HL-60 (cell line): ENCODE results near the gene FBXO48.
A peak's percentile ranks its signal among the peaks of the same experiment; 100 is the strongest.

Experiments
- DNase-seq, 2 experiments: peaks; one replicate each; pipeline ENCODE4 v3.0.0-alpha.2; 2010 to 2020; ENCODE audit warnings: low read depth in 1 of 2, low spot score in 1 of 2
- H3K27ac ChIP-seq: fragments of 250-450 bp; sonication (Bioruptor Pico); replicated peaks from 2 replicates; pipeline ENCODE4 v1.5.1; 2020; ENCODE audit warnings: mild to moderate bottlenecking, moderate library complexity
- H3K27me3 ChIP-seq: fragments of 250-450 bp; sonication (Bioruptor Pico); 2 replicates; pipeline ENCODE4 v1.5.1; 2021; ENCODE audit warnings: mild to moderate bottlenecking, moderate library complexity; ENCODE audit not compliant: insufficient read depth, poor library complexity, severe bottlenecking
- H3K4me3 ChIP-seq: replicated peaks from 2 replicates; pipeline ENCODE4 v1.5.1; 2011; ENCODE audit warnings: mild to moderate bottlenecking, control low read depth, low read length; ENCODE audit not compliant: insufficient read depth
- CTCF ChIP-seq: IDR thresholded peaks from one replicate; pipeline ENCODE4 v1.5.1; 2011; ENCODE audit warnings: low read length, control low read depth, inconsistent platforms; ENCODE audit not compliant: insufficient read depth
- GABPA ChIP-seq: IDR thresholded peaks from 2 replicates; pipeline ENCODE4 v1.6.1; 2012; ENCODE audit warnings: low read depth
- POLR2AphosphoS5 ChIP-seq: IDR thresholded peaks from 2 replicates; pipeline ENCODE4 v1.6.1; 2012; ENCODE audit warnings: low read depth
- REST ChIP-seq: IDR thresholded peaks from 2 replicates; pipeline ENCODE4 v1.6.1; 2012; ENCODE audit warnings: low read depth; ENCODE audit not compliant: insufficient replicate concordance
- SPI1 ChIP-seq: IDR thresholded peaks from 2 replicates; pipeline ENCODE4 v1.6.1; 2012; ENCODE audit warnings: low read depth, mild to moderate bottlenecking, borderline replicate concordance

The FBXO48 gene

GRCh38 chr2:68418855-68419254, 48.2 kb downstream of the FBXO48 start:
- Histone ChIP-seq H3K27ac (no peak overlapping the region), H3K27me3 (no peaks in the 10 kb centered on the region), H3K4me3 (no peak overlapping the region)
- no peak for DNase-seq
- TF ChIP-seq GABPA, result no peak
- TF ChIP-seq POLR2AphosphoS5, result no peak
- TF ChIP-seq CTCF, result no peak
- TF ChIP-seq SPI1, result no peak
- TF ChIP-seq REST, result no peak

GRCh38 chr2:68418419-68418818, 48.7 kb downstream of the FBXO48 start:
- no peak overlapping the region for H3K4me3 ChIP-seq
- no peak for DNase-seq
- H3K27me3 ChIP-seq, result no peaks in the 10 kb centered on the region
- peak overlapping the region; percentile 6; the same call in 1 of the 2 replicates for H3K27ac ChIP-seq
- TF ChIP-seq GABPA (no peak), CTCF (no peak), REST (no peak), POLR2AphosphoS5 (no peak), SPI1 (no peak)

GRCh38 chr2:68417926-68418325, 49.2 kb downstream of the FBXO48 start:
- H3K27ac ChIP-seq, result peak overlapping the region; percentile 6; the same call in 1 of the 2 replicates
- no peak for TF ChIP-seq POLR2AphosphoS5
- no peak for TF ChIP-seq SPI1
- no peak for TF ChIP-seq GABPA
- no peak for TF ChIP-seq REST
- TF ChIP-seq CTCF, result no peak
- H3K27me3 ChIP-seq, result no peaks in the 10 kb centered on the region
- H3K4me3 ChIP-seq, result no peak overlapping the region
- no peak for DNase-seq
